Lower lobe of right lung (tissue), 2 donors: ENCODE measurements around the gene CCDC88B. TPM values are rescaled to one million over a fixed set of nuclear protein-coding genes. Genes with fewer than 3 reads are reported as not detected.
A peak's percentile ranks its signal among the peaks of the same experiment; 100 is the strongest.

ENCODE experiments used
- ATAC-seq, 2 donors: fragments of 200-7000 bp; cut with Tn5 transposase; one replicate each; pipeline ENCODE4 v1.9.1; 2020 to 2022; ENCODE audit warnings: mild to moderate bottlenecking in 2 of 2, moderate library complexity in 2 of 2
- DNase-seq: peaks from one replicate; pipeline ENCODE4 v3.0.0-alpha.2; 2020
- H3K27ac ChIP-seq: fragments of 200-600 bp; one replicate; pipeline ENCODE4 v1.8.0; 2022
- H3K27me3 ChIP-seq: fragments of 200-600 bp; one replicate; pipeline ENCODE4 v1.8.0; 2022; ENCODE audit warnings: low read depth
- H3K36me3 ChIP-seq: fragments of 200-600 bp; one replicate; pipeline ENCODE4 v1.8.0; 2022; ENCODE audit warnings: mild to moderate bottlenecking
- H3K4me1 ChIP-seq: fragments of 200-600 bp; one replicate; pipeline ENCODE4 v1.8.0; 2022
- H3K4me3 ChIP-seq: fragments of 200-600 bp; one replicate; pipeline ENCODE4 v1.8.0; 2022; ENCODE audit warnings: mild to moderate bottlenecking
- H3K9me3 ChIP-seq: fragments of 200-600 bp; one replicate; pipeline ENCODE4 v1.8.0; 2022
- CTCF ChIP-seq: fragments of 200-600 bp; IDR thresholded peaks from one replicate; pipeline ENCODE4 v1.8.0; 2022; ENCODE audit warnings: antibody characterized with exemption, mild to moderate bottlenecking
- intact Hi-C: fragments of 100-400 bp; cut with DNase I; formaldehyde crosslinking; loops from one replicate; pipeline ENCODE4 v1.11.0; 2022
- total RNA-seq: library from RNA; stranded (reverse); fragmentation: NEBNext Ultra II Directional; extraction: Animal tissue kit (Norgen Biotek cat#: 25700); gene quantifications from one replicate; pipeline ENCODE4 v1.2.1, GENCODE V29; 2021
- donor health status: DM: no; HTN: yes; CAD: no; lungs with severe emphysema.

The CCDC88B gene
- total RNA-seq, 1 donor from 2014 or later: 40.0 TPM

- ATAC-seq (peak; percentile 20 to 32), DNase-seq (peak; percentile 69)
- intact Hi-C loops: no loop called here
- Histone ChIP-seq H3K27ac (peak overlapping the region; percentile 90), H3K9me3 (no peaks in the 10 kb centered on the region), H3K4me3 (peak overlapping the region; percentile 91), H3K27me3 (no peaks in the 10 kb centered on the region), H3K4me1 (peaks cover 42% of the 10 kb centered on the region), H3K36me3 (peaks cover 47% of the 10 kb centered on the region)
- no peak for TF ChIP-seq CTCF
These were observed 19.9 kb downstream of the CCDC88B start for GRCh38 chr11:64359712-64360445.

- ATAC-seq (no peak), DNase-seq (no peak)
- Histone ChIP-seq H3K27ac (no peak overlapping the region), H3K27me3 (no peaks in the 10 kb centered on the region), H3K4me1 (peaks cover 36% of the 10 kb centered on the region), H3K4me3 (peak overlapping the region; percentile 91), H3K36me3 (peaks cover 53% of the 10 kb centered on the region), H3K9me3 (no peaks in the 10 kb centered on the region)
- intact Hi-C loops: no loop called here
- TF ChIP-seq CTCF: no peak
These were observed 20.5 kb downstream of the CCDC88B start for GRCh38 chr11:64360448-64360921.

DNA sequence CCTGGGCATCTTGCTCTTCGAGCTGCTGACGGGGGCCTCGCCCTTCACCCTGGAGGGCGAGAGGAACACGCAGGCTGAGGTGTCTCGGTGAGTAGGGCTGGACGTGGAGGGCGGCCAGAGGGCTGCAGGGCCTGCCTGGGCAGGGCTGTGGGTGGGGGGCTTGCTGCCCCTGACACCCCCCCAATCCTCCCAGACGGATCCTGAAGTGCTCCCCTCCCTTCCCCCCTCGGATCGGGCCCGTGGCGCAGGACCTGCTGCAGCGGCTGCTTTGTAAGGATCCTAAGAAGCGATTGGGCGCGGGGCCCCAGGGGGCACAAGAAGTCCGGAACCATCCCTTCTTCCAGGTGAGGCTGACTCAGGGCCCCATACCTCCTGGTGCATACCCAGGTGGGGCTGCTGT is 21.7 kb downstream of the CCDC88B start:
- Histone ChIP-seq H3K4me1 (peaks cover 31% of the 10 kb centered on the region), H3K36me3 (peaks cover 65% of the 10 kb centered on the region), H3K9me3 (no peaks in the 10 kb centered on the region), H3K27me3 (no peaks in the 10 kb centered on the region), H3K27ac (no peak overlapping the region), H3K4me3 (no peak overlapping the region)
- ATAC-seq (no peak), DNase-seq (no peak)
- intact Hi-C loops: no loop called here
- no peak for TF ChIP-seq CTCF

DNA sequence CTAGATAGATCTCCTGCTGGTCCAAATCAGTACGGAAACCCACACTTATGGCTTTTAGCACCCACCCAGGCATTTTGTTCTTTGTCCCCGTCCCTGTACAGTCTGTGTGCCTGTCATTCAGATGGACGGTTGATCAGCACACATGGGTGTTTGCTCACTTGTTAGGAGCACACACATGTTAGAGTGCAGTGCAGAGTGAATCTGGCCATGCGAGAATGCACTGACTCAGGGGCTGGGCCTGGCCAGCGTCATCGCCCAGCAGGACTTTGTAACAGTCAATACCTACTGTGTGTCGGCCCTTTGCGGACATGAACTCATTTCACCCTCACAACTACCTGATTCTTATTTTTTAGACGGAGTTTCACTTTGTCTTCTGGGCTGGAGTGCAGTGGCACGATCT is 22.3 kb downstream of the CCDC88B start:
- no peak overlapping the region for H3K27ac ChIP-seq
- intact Hi-C loops: no loop called here
- no peak for TF ChIP-seq CTCF
- no peak for DNase-seq
- H3K36me3 ChIP-seq: peaks cover 71% of the 10 kb centered on the region
- no peaks in the 10 kb centered on the region for H3K27me3 ChIP-seq
- H3K4me3 ChIP-seq: no peak overlapping the region
- ATAC-seq: no peak
- no peaks in the 10 kb centered on the region for H3K9me3 ChIP-seq
- peaks cover 31% of the 10 kb centered on the region for H3K4me1 ChIP-seq

GRCh38 chr11:64364435-64364834 is 24.4 kb downstream of the CCDC88B start:
- Histone ChIP-seq H3K4me3 (no peak overlapping the region), H3K27ac (no peak overlapping the region), H3K9me3 (no peaks in the 10 kb centered on the region), H3K27me3 (no peaks in the 10 kb centered on the region), H3K36me3 (peaks cover 92% of the 10 kb centered on the region), H3K4me1 (peaks cover 16% of the 10 kb centered on the region)
- intact Hi-C loops: no loop called here
- DNase-seq: no peak
- TF ChIP-seq CTCF: no peak
- ATAC-seq: no peak
